Gastrocnemius medialis (tissue), 4 donors: ENCODE results near the gene MED26.
A peak's percentile ranks its signal among the peaks of the same experiment; 100 is the strongest.

Source experiments
- CTCF ChIP-seq, 5 experiments: fragments of 450-650 bp in 3 of 5; fragments of 200-600 bp in 2 of 5; sonication (generic) in 2 of 5; IDR thresholded peaks in 4 of 5; conservative IDR thresholded peaks in 1 of 5; 1 replicate in 4 of 5; 2 replicates in 1 of 5; pipeline ENCODE4 v1.5.1; 2016 to 2019; ENCODE audit warnings: antibody characterized with exemption in 5 of 5, mild to moderate bottlenecking in 3 of 5, moderate library complexity in 3 of 5
- POLR2A ChIP-seq, 2 donors: fragments of 450-650 bp; IDR thresholded peaks; one replicate each; pipeline ENCODE4 v1.6.1; 2017; ENCODE audit warnings: antibody characterized with exemption in 2 of 2, mild to moderate bottlenecking in 2 of 2, moderate library complexity in 2 of 2

GRCh38 chr19:16605553-16605994 lies 22.4 kb downstream of the MED26 start:
- peak; percentile 43 to 67 (median 60) for TF ChIP-seq CTCF (IDR thresholded peaks at IDR 0.05 in 4 of 5, conservative IDR thresholded peaks at IDR 0.05 in 1 of 5)
- TF ChIP-seq POLR2A (IDR thresholded peaks at IDR 0.05): no peak
